ENCODE results near the gene STAMBP.
A peak's percentile ranks its signal among the peaks of the same experiment; 100 is the strongest.
"Not testable (repeated sequence)": the region's sequence is repeated elsewhere in the genome, so short reads cannot be mapped to it uniquely, and the experiment has no call there.

The STAMBP gene

DNA sequence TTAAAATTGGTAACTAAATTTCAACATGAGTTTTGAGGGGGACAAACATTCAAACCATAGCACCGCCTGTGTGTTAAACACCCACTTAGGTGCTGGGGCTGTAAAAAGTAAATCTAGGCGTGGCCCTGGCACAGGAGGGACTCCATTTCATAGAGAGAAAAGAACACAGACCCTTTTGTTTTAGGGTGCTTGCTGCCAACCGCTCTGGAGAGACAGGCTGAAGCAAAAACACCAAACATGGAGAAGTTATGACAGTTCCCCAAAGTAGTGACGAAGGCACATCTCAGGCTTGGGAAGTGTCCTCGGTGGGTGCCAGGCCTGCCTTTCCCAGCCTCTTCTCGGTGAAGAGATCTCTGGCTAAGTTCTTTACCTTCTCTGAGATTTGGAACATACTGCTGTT is 69.2 kb downstream of the STAMBP start:
- Mint-ChIP-seq H3K9me3 (no peaks in the 10 kb centered on the region), H3K27me3 (ENCODE audit: low read depth) (no peaks in the 10 kb centered on the region), H3K27ac (no peak overlapping the region), H3K4me1 (ENCODE audit: low read depth) (peaks cover 41% of the 10 kb centered on the region), H3K36me3 (ENCODE audit: low read depth) (no peaks in the 10 kb centered on the region), H3K4me3 (no peak overlapping the region)
- no peak for DNase-seq (ENCODE audit: low spot score)

DNA sequence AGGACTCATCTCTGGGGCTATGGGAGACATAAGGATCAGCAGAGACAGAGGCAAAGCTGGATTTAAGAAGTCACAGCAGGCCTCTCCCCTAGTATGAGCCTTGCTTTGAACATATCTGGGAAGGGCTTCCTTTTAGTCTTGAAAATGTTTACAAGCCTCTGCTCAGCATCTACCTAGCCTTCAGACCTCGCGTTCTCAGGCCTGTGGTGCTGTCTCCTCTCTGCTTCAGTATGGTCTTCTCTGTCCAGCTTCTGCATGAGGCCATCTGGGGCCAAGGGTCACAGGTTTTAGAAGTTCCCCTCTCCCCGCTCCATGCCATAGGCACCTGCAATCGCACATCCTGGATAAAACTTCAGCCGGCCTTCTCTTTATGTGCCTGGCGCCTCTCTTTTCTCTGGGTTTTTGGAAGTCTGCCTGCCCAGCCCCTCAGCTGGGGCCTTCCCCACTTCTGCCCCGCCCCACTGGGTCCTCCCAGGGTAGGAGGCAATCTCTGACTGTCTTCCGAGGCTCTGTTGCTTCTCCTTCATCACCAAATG is 71.1 kb downstream of the STAMBP start:
- H3K27me3 Mint-ChIP-seq (ENCODE audit: low read depth) = no peaks in the 10 kb centered on the region
- H3K27ac Mint-ChIP-seq = no peak overlapping the region
- no peaks in the 10 kb centered on the region for H3K9me3 Mint-ChIP-seq
- H3K4me3 Mint-ChIP-seq = no peak overlapping the region
- peaks cover 30% of the 10 kb centered on the region for H3K4me1 Mint-ChIP-seq (ENCODE audit: low read depth)
- DNase-seq (ENCODE audit: low spot score) = no peak
- H3K36me3 Mint-ChIP-seq (ENCODE audit: low read depth) = no peaks in the 10 kb centered on the region

DNA sequence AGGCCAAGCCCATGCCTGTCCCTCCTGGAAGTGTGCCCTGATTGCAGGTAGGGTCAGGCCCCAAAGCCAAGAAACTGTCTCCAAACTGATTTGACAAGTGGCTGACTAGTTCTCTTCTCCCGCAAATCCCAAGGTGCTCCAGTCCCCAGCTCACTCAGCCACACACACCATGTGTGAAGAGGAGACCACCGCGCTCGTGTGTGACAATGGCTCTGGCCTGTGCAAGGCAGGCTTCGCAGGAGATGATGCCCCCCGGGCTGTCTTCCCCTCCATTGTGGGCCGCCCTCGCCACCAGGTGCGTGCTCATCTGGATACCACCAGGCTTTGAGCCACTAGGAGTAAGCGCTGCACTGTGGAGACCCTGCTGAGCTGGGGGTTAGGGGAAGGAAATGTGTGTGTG is 72.4 kb downstream of the STAMBP start:
- Mint-ChIP-seq H3K27ac (no peak overlapping the region), H3K4me3 (no peak overlapping the region), H3K9me3 (no peaks in the 10 kb centered on the region), H3K36me3 (ENCODE audit: low read depth) (no peaks in the 10 kb centered on the region), H3K27me3 (ENCODE audit: low read depth) (no peaks in the 10 kb centered on the region), H3K4me1 (ENCODE audit: low read depth) (peaks cover 27% of the 10 kb centered on the region)
- DNase-seq (ENCODE audit: low spot score) = no peak

DNA sequence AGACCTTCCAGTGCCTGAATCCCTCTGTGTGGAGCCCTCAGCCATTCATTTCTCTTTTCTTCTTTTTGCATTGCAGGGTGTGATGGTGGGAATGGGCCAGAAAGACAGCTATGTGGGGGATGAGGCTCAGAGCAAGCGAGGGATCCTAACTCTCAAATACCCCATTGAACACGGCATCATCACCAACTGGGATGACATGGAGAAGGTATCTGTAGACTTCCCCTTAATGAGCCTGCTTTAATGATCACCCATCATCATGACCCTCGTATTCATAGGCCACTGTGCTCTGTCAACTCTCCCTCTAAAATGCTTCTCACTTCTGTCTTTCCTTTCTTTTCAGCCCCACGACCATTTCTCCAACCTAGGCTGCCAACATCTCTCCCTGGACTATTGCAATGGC is 73.5 kb downstream of the STAMBP start:
- H3K4me1 Mint-ChIP-seq (ENCODE audit: low read depth) = peaks cover 15% of the 10 kb centered on the region
- no peak overlapping the region for H3K4me3 Mint-ChIP-seq
- no peak for DNase-seq (ENCODE audit: low spot score)
- no peak overlapping the region for H3K27ac Mint-ChIP-seq
- H3K27me3 Mint-ChIP-seq (ENCODE audit: low read depth) = no peaks in the 10 kb centered on the region
- no peaks in the 10 kb centered on the region for H3K36me3 Mint-ChIP-seq (ENCODE audit: low read depth)
- H3K9me3 Mint-ChIP-seq = no peaks in the 10 kb centered on the region

DNA sequence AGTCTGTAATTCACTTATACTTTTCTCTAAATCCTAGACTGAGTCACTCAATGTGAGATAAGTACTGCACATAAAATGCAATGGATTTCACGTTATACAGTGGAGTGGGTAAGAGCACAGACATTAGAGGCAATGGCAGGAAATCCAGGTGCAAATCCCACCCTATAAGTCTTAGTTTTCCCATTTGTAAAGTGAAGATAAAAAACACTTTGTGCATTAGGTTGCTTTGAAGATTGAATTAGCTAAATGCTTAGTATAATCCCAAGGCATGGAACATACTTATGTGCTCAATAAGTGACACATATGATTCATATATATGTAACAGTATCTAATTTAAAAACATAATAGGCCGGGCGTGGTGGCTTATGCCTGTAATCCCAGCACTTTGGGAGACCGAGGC is 74.6 kb downstream of the STAMBP start:
- Mint-ChIP-seq H3K27me3 (ENCODE audit: low read depth) (no peaks in the 10 kb centered on the region), H3K4me1 (ENCODE audit: low read depth) (peaks cover 13% of the 10 kb centered on the region), H3K9me3 (no peaks in the 10 kb centered on the region), H3K36me3 (ENCODE audit: low read depth) (no peaks in the 10 kb centered on the region), H3K27ac (no peak overlapping the region), H3K4me3 (no peak overlapping the region)
- no peak for DNase-seq (ENCODE audit: low spot score)

DNA sequence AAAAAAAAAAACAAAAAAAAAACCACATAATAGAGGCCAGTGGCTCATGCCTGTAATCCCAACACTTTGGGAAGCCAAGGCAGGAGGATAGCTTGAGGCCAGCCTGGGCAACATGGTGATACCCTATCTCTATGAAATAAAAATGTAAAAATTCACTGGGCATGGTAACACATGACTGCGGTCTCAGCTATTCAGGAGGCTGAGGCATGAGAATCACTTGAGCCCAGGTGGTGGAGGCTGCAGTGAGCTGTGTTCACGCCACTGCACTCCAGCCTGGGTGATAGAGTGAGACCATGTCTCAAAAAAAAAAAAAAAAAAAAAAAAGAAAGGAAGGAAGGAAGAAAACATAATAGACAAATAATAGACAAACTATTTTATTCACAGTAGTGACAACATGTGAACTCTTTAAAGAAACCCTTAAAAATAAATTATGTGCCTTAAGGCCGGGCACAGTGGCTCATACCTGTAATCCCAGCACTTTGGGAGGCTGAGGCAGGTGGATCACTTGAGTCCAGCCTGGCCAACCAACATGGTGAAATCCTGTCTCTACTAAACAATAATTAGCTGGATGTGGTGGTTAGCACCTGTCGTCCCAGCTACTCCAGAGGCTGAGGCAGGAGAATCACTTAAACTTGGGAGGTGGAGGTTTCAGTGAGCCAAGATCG is 75.3 kb downstream of the STAMBP start:
- H3K36me3 Mint-ChIP-seq (ENCODE audit: low read depth); H3K27me3 Mint-ChIP-seq (ENCODE audit: low read depth); H3K4me3 Mint-ChIP-seq; DNase-seq (ENCODE audit: low spot score); H3K9me3 Mint-ChIP-seq; H3K27ac Mint-ChIP-seq: not testable (repeated sequence)
- peaks cover 13% of the 10 kb centered on the region for H3K4me1 Mint-ChIP-seq (ENCODE audit: low read depth)

DNA sequence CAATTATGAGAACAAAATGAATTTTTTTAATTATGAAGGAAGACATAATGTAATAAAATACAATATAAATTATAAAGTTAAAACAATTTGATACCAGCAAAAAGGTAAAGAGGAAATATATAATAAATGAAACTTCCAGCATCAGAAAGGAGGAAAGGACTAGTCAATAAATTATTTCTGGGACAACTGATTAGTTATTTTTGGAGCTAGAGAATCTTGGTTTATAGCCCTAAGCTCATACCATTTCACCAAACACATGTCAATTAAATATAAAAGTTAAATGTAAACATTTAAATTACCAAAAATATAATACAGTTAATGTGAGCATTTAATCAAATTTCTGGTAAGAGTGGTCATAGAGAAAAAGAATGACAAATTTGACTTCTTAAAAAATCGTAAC is 76.2 kb downstream of the STAMBP start:
- H3K4me3 Mint-ChIP-seq = no peak overlapping the region
- peaks cover 13% of the 10 kb centered on the region for H3K4me1 Mint-ChIP-seq (ENCODE audit: low read depth)
- H3K9me3 Mint-ChIP-seq = no peaks in the 10 kb centered on the region
- no peaks in the 10 kb centered on the region for H3K36me3 Mint-ChIP-seq (ENCODE audit: low read depth)
- no peaks in the 10 kb centered on the region for H3K27me3 Mint-ChIP-seq (ENCODE audit: low read depth)
- no peak overlapping the region for H3K27ac Mint-ChIP-seq
- no peak for DNase-seq (ENCODE audit: low spot score)

DNA sequence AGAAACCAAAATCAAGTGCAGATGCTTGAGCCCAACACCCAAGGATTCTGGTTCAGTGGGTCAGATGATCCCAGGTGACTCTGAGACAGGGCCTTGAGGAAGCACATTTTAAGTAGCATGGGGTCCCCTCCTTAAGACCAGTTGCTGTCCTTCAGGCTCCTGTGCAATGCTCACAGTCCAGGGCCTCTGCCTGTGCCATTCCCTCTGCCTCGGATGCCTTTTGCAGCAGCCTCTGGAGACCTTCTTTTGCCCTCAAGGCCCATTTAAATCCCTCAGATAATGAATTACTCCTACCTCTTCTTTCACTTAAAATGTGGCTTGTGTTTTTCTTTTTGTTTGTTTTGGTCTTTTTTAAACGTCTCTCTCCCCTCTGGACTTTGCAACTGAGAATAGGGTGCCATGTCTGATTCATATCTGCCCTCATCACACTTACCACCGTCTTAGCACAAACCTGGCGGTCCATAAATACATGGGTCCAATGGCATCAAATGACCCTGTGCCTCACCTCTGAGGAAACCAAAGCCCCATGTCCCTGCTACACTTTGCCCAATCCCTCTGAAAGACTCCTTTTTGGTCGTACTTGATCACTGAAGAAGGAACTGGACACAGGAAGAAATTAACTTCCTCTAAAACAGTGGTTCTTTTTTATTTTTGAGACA is 78.2 kb downstream of the STAMBP start:
- H3K36me3 Mint-ChIP-seq (ENCODE audit: low read depth) = no peaks in the 10 kb centered on the region
- H3K27ac Mint-ChIP-seq = no peak overlapping the region
- H3K4me3 Mint-ChIP-seq = no peak overlapping the region
- H3K9me3 Mint-ChIP-seq = no peaks in the 10 kb centered on the region
- DNase-seq (ENCODE audit: low spot score) = no peak
- H3K27me3 Mint-ChIP-seq (ENCODE audit: low read depth) = no peaks in the 10 kb centered on the region
- peaks cover 11% of the 10 kb centered on the region for H3K4me1 Mint-ChIP-seq (ENCODE audit: low read depth)

DNA sequence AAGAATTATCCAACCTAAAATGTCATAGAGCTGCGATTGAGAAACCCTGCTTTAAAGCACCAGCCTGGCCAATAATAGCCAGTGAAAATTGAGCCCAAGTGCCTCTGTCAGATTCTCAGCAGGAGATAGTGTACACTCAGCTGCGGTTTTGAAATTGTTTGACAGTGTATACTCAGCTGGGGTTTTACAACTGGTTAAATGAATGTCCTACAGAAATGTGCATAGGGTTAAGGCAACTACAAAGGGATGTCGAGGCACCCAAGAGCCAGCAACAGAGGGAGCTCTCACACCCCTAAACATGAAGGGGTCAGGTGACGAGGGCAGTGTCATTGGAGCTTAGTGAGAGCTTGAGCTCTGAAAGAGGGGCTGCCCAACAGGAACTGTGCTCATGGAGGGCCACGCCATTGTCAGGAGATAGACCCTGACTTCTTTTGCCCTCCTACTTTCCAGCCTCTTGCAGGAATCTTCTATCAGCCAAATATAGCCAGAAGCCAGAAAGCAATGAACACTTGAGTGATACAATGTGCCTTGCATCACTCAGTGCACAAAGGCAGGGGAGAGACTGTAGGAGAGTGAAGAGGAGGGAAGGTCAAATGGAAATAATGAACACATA is 79.2 kb downstream of the STAMBP start:
- Mint-ChIP-seq H3K4me1 (ENCODE audit: low read depth) (peaks cover 4% of the 10 kb centered on the region), H3K27ac (no peak overlapping the region)
- peak; percentile 32 for DNase-seq (ENCODE audit: low spot score)

DNA sequence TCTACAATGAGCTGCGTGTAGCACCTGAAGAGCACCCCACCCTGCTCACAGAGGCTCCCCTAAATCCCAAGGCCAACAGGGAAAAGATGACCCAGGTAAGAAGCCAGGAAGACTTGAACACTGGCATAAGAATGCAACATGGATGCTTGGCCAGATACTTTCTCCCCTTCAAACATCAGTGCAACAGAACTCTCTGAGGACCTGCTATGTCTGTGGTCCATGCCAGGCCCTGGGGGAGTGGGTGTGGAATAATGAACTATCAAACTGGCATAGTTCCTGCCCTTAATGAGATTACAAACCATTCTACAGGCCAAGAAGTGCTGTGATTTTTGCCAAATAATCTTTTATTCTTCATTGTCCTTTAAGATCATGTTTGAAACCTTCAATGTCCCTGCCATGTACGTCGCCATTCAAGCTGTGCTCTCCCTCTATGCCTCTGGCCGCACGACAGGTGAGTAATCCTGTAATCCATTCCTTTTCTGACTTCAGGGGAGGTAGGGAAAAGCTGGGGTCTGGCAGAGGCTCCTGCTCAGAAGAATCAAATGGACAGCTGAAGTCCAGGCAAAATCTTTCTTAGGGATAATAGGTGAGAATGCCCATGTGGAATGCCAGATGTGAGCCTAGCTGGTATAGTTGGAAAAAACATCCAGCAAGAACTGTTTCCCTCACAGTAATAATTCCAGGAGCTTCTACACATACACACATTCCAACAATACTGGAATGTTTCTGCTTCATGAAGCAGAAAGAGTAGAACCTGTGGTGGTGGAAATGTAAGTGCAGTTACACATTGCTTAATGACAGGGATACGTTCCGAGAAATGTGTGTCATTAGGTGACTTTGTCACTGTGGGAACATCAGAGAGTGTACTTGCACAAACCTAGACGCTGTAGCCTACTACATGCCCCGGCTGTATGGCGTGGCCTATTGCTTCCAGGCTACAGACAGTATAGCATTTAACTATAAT is 80.2 kb downstream of the STAMBP start:
- Mint-ChIP-seq H3K4me1 (ENCODE audit: low read depth) (peaks cover 4% of the 10 kb centered on the region), H3K27ac (no peak overlapping the region), H3K27me3 (ENCODE audit: low read depth) (no peaks in the 10 kb centered on the region), H3K9me3 (no peaks in the 10 kb centered on the region), H3K36me3 (ENCODE audit: low read depth) (no peaks in the 10 kb centered on the region), H3K4me3 (no peak overlapping the region)
- DNase-seq (ENCODE audit: low spot score) = no peak

More for the DNA sequence above, 79.2 kb downstream of the STAMBP start:
- Mint-ChIP-seq H3K36me3 (ENCODE audit: low read depth) (no peaks in the 10 kb centered on the region), H3K27me3 (ENCODE audit: low read depth) (no peaks in the 10 kb centered on the region), H3K9me3 (no peaks in the 10 kb centered on the region), H3K4me3 (no peak overlapping the region)

DNA sequence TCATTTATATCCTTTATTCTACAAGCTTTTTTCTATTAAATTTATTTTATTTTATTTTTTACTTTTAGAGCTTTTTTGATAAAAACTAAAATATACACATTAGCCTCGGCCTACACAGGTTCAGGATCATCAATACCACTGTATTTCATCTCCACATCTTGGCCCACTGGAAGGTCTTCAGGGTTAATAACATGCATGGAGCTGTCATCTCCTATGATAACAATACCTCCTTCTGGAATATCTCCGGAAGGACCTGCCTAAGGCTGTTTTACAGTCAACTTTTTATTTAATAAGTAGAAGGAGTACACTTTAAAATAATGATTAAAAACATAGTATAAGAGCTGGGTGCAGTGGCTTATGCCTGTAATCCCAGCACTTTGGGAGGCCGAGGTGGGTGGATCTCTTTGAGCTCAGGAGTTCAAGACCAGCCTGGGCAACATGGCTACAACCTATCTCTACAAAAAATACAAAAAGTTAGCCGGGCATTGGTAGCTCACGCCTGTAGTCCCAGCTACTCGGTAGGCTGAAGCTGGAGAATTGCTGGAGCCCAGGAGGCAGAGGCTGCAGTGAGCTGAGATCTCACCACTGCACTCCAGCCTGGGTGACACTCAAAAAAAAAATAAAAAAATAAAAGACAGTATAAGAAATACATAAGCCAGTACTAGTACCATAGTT is 82.2 kb downstream of the STAMBP start:
- peaks cover 11% of the 10 kb centered on the region for H3K4me1 Mint-ChIP-seq (ENCODE audit: low read depth)
- no peaks in the 10 kb centered on the region for H3K27me3 Mint-ChIP-seq (ENCODE audit: low read depth)
- H3K36me3 Mint-ChIP-seq (ENCODE audit: low read depth) = no peaks in the 10 kb centered on the region
- H3K27ac Mint-ChIP-seq = no peak overlapping the region
- no peaks in the 10 kb centered on the region for H3K9me3 Mint-ChIP-seq
- H3K4me3 Mint-ChIP-seq = no peak overlapping the region
- DNase-seq (ENCODE audit: low spot score) = no peak

DNA sequence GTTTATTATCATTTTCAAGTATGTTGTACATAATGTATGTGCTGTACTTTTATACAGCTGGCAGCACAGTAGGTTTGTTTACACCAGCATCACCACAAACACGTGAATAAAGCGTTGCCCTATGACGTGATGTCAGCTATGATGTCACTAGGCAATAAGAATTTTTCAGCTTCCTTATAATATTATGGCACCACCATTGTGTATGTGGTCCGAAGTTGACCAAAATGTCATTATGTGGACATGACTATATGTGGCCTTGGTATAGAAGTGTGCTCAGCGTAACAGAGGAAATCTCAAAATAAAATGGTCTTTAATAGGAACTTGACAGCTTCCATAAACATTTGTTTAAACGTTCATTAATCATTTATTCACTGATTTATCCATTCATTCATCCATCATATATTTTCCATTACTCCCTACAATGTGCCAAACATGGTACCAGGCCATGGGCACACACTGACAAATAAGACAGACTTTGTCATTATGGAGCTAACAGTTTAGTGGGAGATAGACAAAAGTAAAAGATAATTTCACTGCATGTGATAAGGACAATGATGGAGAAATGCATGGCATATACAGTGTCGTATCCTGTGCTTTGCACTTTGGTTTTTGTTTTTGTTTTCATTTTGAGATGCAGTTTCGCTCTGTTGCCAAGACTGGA is 82.9 kb downstream of the STAMBP start:
- H3K36me3 Mint-ChIP-seq (ENCODE audit: low read depth) = no peaks in the 10 kb centered on the region
- no peak for DNase-seq (ENCODE audit: low spot score)
- H3K9me3 Mint-ChIP-seq = no peaks in the 10 kb centered on the region
- H3K27ac Mint-ChIP-seq = no peak overlapping the region
- H3K27me3 Mint-ChIP-seq (ENCODE audit: low read depth) = no peaks in the 10 kb centered on the region
- H3K4me1 Mint-ChIP-seq (ENCODE audit: low read depth) = peaks cover 11% of the 10 kb centered on the region
- no peak overlapping the region for H3K4me3 Mint-ChIP-seq
